HG02870 (cell line): ENCODE results near the gene TRIM3.

Source experiments
- ATAC-seq: cut with Tn5 transposase; IDR thresholded peaks from one replicate; pipeline ENCODE4 v1.9.1; 2021; ENCODE audit warnings: mild to moderate bottlenecking, moderate library complexity; ENCODE audit not compliant: unreplicated experiment

Gene TRIM3

DNA sequence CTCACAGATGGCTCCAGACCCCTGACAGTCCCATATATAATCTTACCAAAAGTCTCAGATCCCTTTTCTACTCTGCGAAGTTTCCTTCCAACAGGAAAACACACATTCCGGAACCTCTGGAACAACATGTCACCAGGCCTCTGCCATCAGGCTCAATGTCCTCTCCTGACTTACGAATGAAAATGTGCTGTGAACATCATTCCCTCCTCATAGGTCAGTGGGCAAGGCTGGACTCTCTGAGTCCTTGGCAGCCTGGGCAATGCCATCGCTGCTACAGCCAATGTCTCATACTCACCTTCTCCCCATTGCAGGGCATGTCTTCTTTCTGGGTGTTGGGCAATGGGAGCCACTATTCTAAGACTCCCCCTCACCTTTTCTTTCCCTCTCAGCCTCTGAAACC lies 31.3 kb downstream of the TRIM3 start:
- ATAC-seq: no peak

DNA sequence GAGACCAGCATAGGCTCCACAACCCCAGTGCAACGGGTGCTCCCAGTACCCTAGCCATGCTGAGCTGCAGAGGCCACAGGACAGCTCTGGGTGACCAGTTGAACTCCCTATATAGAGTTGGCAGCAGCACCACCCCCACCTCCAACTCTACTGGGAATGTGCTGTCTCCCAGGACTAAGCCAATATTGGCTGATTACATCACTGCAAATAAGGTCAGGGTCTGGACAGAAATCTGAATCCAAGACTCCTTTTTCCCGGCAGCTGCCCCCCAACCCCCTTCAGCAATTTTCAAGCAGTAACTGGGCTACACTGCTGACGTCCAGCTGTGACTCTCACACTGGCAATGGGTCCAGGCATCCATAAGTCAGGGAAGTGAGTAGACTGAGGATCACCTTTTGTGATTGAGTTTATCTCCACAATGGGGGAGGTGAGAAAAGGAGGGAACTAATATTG lies 32.8 kb downstream of the TRIM3 start, which contains the start of gene HPX:
Gene HPX (minus strand): TSS at position 82 of the 453 bp plus-strand sequence. CDS start 24 bp downstream, at position 58.
- no peak for ATAC-seq

DNA sequence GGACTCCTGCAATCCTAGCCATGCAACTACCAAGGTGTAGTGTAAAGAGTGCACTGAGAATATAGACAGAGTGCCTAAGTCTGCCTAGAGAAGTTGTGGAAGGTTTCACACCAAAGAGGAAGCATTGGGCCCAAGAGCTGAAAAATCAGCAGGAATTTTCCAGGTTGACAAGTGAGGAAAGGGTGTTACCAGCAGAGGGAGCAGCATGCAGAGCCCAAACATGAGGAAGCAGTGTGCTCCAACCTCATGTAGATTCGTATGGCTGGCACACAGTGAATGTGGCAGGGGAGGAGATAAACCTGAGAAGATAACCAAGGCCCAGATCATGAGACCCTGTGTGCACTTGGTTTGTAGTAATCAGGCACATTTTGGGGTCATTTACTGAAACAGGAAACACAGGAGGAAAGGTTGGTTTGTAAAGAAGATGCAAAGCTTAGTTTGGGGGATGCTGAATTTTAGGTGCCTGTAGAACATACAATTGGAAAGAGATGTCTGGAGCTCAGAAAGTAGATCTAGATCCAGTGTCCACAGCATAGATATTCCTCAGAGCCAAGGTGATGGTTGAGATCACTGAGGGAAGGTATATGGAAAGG lies 34.7 kb downstream of the TRIM3 start:
- no peak for ATAC-seq

DNA sequence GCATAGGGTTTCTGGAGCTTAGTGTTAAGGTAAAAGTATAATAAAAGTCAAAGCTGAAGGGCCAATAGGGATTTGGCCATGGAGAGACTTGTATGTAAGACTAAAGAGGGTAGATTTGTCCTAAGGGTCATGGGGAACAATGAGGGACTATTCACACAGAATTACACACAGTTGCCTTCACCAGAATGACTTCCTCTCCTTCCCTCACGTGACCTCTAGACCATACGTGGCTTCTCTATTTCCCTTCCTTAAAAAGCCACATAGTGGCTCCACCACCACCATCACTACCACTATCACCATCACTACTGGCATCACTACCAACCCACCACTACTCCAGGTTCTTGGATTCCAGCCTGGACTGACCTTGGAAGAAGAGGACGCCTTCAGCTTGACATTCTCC lies 35.7 kb downstream of the TRIM3 start:
- no peak for ATAC-seq

DNA sequence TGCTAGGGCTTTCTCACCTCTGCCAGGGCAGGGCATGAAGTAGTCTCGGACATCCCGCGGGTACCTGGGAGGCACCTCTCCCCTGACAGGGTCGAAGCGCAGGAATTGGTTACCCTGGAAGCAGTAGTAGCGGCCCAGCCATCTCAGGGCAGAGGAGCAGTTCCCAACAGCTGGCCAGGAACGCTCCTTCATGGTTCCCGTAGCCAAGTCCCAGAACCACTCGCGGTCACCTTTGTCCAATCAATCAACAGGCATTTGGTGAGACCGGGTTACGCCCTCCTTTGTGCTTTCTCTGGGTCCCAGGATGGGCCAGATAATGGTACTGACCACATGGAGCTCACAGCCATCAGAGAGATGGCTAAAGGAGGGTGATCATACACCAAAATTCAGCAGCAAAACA lies 36.3 kb downstream of the TRIM3 start:
- no peak for ATAC-seq

DNA sequence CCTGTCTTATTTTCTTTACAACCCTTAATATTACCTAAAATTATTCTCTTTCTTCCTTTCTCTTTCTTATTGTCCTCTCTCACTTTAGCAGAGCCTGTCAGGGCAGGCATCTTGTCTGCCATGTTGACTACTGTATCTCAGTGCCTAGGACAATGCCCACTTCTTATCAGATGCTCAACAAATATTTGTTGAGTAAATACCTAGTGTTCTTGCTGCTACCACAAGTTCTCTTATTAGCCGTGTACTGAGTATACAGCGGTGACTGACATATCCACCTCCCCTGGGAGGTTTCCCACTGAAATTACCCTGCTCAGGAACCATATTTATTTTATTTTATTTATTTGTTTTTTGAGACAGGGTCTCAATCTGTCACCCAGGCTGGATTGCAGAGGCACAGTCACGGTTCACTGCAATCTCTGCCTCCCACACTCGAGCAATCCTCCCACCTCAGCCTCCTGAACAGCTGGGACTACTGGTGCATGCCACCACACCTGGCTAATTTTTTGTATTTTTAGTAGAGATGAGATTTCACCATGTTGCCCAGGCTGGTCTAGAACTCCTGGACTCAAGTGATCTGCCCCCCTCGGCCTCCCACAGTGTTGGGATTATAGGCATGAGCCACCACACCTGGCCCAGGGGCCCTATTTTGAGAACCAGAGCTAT lies 39.6 kb downstream of the TRIM3 start:
- no peak for ATAC-seq

DNA sequence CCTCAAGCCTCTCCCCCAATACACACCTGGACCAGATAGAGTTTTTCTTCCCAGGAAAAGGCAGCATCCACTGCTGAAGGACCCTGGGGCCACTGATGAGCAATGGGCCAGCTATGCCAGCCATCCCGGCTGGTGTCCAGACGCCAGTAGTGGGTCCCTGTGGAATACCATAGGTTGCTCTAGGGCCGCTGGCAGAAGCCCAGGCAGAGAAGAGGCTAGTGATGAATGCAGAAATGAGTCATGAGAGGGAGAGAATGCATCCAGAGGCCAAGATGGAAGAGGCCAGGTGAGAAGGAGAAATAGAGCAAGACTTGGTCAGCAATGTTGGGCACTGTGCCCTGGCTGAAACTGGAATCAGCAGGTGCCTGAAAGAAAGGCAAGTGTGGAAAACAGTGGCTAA lies 41.9 kb downstream of the TRIM3 start:
- ATAC-seq: no peak

DNA sequence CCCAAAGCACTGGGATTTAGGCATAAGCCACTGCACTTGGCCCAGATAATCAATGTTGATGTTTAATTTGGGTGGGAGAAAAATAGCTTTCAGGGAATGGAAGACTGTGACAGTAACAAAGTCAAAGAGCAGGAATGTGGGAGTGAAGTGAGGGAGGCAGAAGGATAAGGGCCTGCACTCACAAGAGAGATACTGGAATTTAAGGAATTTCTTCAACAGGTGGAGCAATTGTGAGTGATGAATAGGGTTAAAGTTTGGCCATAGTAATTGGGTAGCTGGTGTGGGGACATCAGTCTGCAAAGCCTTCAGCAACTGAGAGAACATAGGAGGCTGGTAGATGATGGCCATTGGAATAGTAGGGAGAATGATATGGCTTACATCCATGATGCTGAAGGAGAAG lies 46.2 kb downstream of the TRIM3 start:
- no peak for ATAC-seq

DNA sequence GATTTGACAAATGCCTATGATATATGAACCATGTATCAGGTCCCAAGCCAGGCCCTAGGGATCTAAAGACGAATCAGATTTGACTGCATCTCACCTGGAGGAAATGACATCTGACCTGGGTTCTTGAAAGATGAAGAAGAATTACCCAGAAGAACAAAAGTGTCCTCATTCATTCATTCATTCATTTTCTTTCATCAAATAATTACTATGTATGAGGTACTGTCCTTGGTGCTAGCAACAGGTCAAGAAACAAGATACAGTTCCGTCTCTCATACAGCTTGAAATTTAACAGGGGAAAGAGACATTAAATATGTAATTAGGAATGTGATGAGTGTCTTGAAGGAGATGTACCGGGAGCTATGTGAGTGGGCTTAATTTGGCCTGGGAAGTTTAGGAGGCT lies 53.1 kb downstream of the TRIM3 start:
- ATAC-seq: no peak

DNA sequence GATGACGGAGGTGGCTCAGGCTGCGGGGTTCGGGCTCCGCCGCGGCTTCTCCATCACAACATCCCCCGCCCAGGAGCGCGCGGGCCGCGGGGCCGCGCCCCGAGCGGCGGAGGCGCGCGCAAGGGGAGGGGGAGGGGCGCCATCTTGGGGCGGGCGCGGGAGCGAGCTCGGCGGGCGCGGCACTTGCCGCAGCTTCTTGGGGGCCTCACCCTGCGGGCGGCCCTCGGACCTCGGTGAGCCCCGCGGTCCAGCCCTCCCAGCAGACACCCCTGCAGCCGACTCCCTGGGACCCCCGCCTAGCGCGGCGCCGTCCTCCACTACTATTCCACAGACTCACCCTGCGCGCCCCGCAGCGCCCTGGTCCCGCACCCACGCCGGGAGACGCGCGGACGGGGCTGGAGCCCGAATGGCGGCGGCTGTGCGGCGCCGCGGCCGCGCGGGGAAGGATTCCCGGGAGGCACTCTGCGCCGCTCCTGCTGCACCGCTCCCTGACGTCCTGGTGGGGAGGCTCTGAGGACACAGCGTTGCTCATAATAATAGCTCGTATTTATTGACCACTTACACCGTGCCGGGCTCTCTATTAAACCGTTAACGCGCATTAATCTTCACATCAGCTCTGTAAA lies 54.6 kb downstream of the TRIM3 start, which contains the start of gene APBB1:
Gene APBB1 (minus strand): TSS at position 86 of the 623 bp plus-strand sequence. CDS start 7,747 bp downstream, outside the sequence.
- ATAC-seq: peak; percentile 52

DNA sequence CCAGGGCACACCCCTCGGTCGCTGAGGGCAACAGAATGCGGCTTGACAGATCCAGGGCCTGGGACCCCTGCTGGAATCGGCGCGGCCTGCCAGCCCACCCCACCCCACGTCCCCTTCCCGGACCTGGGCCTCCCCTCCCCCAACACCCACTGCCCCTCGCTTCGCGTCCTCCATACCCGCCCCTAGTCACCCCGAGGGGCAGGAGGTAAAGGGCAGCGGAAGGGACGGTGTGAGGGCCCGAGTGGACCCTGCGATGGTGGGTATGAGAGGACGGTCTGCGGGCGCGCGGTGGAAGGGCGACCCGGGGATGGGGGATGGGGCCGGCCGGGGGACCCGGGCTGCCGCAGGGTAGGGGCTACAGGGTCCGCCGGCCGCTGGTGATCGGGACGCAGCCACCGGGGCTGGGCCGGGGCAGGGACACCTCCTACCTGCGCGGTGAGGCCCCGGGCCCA lies 55.2 kb downstream of the TRIM3 start:
- ATAC-seq: peak; percentile 22

DNA sequence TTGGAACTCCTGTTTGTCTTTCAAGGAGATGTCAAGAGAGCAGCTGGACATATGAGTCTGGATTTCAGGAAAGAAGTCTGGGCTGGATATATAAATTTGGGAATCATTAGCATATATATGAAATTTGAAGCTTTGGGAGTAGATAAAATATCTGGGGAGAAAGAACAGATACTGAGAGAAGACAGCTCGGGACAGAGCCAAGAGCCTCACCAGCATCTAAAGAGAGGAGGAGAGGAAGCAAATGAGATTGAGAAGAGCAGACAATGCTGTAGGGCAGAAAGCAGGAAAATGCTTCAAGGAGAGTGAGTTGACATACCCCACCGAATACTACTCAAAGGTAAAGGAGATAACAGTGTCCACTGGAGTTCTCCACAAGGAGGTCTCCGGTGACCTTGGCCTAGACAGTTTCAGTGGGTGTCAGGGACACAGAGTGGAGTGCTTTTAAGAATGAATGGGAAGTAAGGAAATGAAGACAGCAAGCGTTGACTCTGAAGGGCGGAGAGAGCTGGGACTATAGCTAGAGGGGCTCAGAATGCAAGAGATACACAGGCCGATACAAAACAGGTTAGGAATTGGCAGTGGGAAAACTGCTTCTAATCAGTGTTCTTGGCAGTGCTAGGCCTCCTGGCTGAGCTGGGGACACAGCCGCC lies 55.7 kb downstream of the TRIM3 start:
- ATAC-seq: no peak

DNA sequence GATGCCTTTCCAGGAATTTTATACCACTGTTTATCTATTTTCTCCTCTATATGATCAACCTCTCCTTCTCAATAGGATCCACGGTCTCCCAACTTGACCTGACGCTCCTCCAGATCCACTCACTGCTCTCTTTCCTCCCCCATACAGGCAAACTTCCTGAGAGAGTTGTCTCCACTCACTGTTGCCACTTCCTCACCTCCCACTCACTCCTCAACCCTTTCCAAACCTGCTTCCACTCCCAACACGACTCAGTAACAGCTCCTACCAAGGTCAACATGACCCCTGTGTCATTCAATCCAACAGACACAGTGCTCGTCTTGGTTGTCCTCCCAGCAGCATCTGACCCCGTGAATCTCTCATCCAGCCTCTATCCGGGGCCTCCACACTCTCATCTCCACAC lies 57.9 kb downstream of the TRIM3 start:
- no peak for ATAC-seq

DNA sequence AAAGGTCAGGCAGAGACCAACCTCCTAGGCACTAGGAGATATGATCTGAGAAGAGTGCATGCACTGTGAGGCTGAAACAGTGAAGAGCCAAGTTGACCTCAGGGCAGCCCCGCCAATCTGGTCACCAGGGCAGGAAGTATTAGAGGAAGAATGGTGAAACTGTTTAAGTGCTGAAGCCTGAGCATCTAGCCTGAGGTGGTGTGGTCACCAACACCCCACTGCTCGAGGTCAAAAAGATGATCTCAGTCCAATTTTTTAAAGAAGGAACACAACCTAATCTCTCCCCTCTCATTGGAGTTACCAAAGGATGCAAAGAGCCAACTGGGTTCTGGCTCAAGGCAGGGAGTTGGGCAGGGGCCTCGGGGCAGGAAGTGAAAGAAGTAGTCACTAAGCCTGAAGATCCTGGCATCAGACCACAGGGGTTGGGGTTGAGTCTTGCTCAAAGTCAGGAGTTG lies 58.8 kb downstream of the TRIM3 start:
- peak; percentile 40 for ATAC-seq

DNA sequence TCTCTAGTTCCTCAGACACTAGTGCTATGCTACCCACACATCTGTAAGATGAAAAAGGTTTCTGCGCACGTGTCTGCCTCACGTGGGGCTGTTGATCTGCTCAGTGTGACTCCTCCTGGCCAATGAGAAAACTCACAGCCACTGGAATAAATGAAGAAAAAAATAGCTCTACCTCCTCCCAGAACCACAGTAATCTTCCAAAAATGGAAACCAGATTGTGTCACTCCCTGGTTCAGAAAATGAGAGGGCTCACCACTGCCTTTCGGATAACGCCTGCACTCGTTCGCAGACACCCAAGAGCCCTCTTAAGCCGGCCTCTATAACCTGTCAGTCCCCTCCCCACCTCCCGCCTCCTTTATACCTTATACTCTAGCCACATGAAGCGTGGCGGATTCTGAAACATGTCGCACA lies 59.9 kb downstream of the TRIM3 start:
- ATAC-seq: no peak

DNA sequence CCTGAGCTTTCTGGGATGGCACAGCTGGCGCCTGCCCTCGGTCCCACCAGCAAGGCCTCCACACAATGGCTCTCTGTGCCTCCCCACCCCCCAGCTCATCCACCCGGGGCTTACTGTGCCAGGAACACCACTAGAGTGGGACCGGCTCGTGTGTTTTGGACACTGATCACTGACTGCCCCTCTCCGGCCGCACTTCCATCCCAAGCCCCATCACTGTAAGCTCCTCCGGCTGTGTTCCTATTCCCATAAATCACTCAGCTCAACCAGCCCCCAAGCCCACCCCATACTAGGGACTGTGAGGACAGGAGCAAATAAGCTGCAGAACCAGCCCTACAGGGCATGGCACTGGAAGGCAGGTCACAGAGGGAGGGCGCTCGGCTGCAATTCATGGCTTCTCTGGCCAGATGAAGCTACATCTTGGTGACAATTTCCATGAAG lies 62.1 kb downstream of the TRIM3 start:
- ATAC-seq: no peak

DNA sequence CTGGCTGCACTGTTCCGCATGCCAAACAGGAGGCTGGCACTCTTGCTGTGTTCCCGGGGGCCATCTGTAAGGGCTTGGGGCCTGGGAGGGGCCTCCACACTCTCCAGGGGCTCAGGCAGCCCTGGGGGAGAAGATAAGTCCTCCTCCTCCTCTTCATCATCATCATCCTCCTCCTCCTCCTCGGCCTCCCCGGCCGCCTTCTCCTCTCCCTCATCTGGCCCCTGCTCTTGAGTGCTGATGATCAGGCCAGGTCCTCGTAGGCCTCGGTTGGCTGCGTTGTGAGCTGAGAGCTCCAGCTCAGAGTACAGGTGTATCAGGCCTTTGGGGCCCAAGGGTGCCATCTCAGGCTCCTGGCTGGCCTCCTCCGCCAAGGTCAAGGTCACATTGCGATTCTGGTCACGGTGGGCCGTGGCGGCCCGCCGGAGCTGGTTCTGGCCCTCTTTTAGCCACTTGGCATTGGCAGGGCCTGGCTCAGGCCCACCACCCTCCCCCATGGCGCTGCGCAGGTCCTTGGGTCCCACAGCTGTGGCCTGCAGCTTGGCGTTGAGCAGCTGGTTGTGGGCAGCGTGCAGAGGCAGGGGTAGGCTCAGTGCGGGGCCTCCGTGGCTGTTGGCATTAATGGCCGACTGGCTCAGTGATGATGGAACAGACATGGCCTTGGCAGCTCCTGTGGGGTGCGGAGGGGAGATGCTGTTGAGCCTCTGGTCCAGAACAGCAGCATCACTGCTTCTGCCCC lies 62.9 kb downstream of the TRIM3 start:
- no peak for ATAC-seq

DNA sequence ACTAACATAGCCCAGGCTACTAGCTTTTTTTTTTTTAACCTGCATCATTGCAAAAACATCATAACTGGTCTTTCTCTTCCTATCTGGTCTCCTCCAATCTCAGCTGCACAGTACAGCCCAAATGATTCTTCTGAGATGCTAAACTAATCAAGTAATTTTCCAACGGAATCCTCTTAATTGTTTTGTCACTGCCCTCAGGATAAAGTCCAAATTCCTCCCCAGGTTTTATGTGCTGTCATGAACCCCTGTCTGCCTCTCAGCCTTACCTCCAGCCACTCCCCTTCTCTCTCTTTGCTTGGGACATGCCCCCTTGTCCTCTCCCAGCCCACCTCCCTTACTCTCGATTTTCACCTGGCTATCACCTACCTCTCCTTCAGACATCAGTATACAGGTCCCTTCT lies 67.4 kb downstream of the TRIM3 start:
- ATAC-seq: no peak

DNA sequence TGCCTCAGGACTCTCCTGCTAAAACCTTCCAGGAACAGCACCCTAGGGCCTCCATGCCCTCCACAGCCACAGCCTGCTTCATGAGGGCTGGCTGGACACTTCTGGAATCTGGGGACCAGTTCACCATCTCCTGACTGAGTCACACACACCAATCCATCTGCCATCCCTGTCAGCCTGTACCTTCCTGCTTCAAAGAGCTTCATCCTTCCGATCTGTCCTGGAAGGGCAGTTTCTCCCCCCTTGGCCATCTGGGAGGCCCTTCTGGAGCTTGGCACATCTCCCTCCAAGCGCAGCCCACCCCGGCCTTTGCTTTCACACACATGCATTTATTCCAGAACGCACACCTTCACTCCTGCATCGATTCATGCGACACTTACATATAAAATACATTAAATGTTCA lies 67.9 kb downstream of the TRIM3 start:
- no peak for ATAC-seq

DNA sequence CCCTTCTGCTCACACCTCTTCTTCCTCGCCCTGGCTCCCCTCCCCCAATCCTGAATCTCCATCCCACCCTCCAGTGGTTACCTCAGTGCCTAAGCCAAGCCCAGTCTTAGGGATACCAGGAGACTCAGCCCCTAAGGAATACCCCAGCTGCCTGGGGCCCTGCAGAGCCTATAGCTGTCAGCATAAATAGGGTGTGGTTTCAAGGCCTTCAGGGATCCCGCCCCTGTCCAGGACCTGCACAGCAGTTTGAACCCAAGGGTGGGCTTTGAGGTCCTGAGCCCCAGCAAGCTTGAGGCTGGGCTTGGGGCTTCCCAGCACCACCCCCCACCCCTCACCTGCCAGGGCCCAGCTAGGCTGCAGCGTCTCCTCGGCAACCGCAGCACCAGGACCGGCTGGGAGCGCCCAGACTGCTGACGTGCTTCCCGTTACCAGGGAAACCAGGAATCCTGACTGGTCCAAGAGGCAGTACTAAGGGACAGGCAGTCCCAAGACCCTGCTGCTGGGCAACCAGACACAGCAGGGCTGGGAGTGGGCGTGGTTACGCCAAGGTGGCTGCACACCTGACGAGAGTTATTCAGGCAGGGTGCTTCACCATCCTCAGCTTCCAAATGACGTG lies 68.6 kb downstream of the TRIM3 start:
- ATAC-seq: no peak
